Fibroblast of skin of back (primary cell): ENCODE measurements around the gene ARHGAP42.

ENCODE experiments used
- DNase-seq: peaks from one replicate; pipeline ENCODE4 v3.0.0-alpha.2; 2013

ARHGAP42 gene

DNA sequence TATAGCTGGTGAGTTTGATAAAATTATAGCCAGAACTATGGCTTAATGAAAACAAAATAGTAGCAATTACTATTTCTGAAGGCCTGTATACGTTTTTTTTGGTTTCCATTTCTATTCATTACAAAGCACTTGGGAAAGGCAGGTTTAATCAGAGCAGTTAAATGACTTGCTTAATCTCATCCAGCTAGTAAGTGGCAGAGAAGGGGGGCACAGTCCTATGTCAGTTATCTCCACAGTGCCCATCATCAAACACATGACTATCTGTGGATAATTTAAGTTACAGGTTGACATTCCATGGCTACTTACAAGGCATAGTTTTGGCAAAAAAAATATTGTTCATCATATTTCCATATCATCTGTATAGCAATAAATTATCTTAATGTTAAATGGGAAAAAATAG lies 348.8 kb downstream of the ARHGAP42 start:
- no peak for DNase-seq
